Jurkat, Clone E6-1 (cell line): ENCODE data around the gene NCBP2L.

Experiments
- DNase-seq: peaks from one replicate; pipeline ENCODE4 v3.0.0-alpha.2; 2011; ENCODE audit warnings: low read depth, low spot score
- H3K4me3 ChIP-seq: 2 replicates; pipeline ENCODE4 v1.5.1; 2011; ENCODE audit warnings: mild to moderate bottlenecking, low read length, control low read depth, moderate library complexity

Gene NCBP2L

DNA sequence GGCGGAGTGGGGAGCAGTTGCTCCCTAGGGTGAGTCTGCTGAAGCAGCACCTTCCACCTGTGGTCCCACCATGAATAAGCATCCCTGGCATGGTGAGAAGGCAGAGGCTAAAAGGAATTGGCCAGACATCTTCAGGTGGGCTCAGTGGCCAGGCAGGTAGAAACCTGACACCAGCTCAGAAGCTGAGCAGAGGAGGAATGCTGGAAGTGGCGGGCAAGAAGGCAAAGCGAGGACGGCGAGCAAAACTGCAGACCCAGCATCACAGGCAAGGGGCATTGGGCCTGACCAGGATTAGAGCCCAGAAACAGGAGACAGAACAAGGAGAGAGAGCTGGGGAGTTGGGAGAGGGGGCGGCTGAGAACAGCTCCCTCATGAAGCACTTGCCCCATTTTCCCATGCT, 27.3 kb upstream of the NCBP2L start:
- no peak for DNase-seq
- H3K4me3 ChIP-seq: no peak overlapping the region

- H3K4me3 ChIP-seq: no peak overlapping the region
- no peak for DNase-seq
Measured at GRCh38 chrX:107750861-107751445, 26.6 kb upstream of the NCBP2L start.

DNA sequence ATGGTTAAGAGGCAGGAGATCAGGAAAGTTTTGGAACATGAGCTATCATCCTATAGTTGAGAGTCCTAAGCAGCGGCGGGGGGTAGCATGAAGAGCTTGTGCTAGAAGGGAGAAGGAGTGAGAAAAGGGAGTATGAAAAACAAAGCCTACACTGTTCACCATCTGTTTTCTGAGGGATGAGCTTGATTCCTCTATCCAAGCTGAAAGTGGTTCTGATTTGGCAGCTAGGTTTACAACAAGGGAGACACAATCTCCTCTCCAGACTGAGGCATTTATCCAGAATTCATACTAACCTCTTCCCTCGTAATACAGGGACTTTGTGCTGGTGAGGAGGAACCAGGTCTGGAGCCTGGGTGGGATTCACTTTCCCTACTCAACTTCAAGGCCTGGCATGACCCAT, 25.5 kb upstream of the NCBP2L start:
- DNase-seq: no peak
- H3K4me3 ChIP-seq: no peak overlapping the region

GRCh38 chrX:107752714-107753113, 24.8 kb upstream of the NCBP2L start:
- DNase-seq: no peak
- H3K4me3 ChIP-seq: no peak overlapping the region

DNA sequence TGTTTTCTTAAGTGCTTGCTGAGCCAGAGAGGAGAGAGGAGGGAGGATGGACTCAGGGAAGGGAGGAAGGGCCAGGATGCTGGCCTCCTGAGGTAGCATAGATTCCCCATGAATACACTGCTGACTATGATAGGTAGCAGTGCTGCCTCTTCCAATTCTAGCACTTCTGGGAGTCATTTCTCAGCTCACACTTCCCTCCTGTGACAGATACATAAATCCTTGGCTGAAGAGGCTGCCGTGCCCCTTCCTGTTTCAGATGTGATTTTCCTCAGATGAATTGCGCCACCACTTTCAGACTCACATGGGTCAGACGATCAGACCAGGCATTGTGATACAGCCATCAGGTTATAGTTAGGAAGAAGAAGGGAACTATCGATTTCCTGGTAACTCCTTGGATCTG, 24.3 kb upstream of the NCBP2L start:
- DNase-seq: no peak
- H3K4me3 ChIP-seq: no peak overlapping the region

DNA sequence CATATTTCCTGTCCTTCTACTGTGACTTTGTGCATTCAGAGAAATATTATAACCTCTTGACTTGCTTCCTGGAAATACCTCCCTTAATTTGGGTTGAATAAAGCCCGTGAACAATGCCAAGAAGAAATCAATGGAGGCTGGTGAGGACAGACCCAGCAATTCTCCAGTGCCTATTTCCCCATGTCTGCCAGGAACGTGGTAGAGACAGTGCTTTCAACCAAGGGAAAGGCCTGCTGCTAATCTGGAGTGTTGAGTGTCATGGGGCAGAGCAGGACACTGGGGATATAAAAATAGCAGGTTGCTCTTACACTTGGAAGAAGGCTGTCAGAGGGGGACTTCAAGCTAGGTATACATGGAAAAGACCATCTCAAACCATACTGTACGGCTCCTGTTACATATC, 21.8 kb upstream of the NCBP2L start:
- H3K4me3 ChIP-seq: no peak overlapping the region
- DNase-seq: no peak

- no peak overlapping the region for H3K4me3 ChIP-seq
- no peak for DNase-seq
Measured at GRCh38 chrX:107758231-107758766, 19.2 kb upstream of the NCBP2L start.

- no peak for DNase-seq
- H3K4me3 ChIP-seq: no peak overlapping the region
Measured at GRCh38 chrX:107760304-107761077, 17.0 kb upstream of the NCBP2L start.

DNA sequence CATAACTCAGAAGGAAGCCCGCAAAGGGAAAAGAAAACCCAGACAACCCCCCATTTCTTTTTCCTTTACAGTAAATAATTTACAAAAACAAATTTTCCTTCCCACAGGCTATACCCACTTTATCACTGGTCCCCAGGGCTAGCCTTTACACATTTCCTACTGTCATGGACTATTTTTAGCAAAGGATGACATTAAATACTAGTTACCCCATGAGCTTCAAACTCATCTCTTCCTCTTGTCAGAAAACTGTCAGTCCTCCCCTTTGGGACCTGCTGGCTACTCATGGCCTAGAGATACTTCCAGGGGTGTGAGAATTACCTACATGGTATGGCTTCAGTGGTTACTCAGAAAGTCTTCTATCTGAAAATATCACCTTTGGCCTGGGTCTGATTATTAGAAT, 13.9 kb upstream of the NCBP2L start:
- DNase-seq: no peak
- no peak overlapping the region for H3K4me3 ChIP-seq

DNA sequence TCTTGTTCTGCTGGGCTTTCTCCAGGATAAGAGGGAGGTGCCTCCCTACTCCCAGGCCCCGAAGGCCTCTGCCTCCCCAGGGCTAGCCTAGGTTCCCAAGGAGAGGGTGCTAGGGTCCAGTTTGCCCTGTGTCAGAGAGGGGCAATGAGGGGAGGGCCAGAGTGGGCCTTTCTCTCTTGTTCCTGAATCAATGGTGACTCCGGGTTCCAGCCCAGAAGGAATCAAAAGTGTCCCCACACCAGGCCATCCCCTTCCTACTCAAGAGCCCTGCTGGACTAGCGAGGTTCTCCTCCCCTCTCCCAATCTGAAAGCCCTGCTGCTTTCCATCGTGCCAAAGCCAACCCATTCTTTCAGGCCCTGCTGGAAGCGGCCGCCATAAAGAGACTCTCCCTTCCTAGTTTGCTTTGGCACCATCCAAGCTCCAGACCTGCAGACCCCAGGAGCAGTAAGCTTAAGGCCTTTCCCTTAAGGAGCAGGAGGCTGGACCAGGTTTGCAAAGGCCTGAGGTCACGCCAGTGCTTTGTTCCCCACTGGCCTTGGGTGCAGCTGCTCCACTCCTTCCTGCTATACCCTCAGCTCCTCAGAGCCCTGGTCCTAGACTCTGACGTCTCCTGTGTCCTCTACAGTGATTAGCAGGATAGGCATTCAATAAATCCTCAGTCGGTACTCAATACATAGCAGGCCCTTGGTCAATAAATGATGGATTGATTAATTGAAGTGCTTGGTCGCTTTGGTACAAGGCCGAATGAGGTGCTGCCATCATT, 12.5 kb upstream of the NCBP2L start:
- H3K4me3 ChIP-seq: no peak overlapping the region
- DNase-seq: no peak

- DNase-seq: no peak
- no peak overlapping the region for H3K4me3 ChIP-seq
Measured at GRCh38 chrX:107766470-107767150, 10.9 kb upstream of the NCBP2L start.

DNA sequence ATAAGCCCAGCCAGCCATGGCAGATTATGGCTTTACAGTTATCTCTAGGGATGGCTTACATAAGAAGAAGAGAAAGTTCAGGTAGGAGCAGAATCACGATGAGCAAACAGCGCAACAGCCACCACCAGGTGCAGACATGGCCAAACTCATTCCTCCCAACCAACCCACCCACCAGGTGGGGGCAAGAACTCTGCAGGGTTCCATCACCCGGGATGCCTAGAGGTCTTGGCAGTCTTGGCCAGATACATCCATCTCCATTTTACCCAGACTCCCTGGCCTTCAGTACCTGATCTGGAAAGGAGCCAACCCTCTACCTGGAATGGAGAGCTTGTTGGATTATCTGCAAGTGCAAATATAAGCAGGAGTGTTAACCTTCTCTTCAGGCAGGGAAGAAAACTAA, 9.5 kb upstream of the NCBP2L start:
- DNase-seq: no peak
- H3K4me3 ChIP-seq: no peak overlapping the region

DNA sequence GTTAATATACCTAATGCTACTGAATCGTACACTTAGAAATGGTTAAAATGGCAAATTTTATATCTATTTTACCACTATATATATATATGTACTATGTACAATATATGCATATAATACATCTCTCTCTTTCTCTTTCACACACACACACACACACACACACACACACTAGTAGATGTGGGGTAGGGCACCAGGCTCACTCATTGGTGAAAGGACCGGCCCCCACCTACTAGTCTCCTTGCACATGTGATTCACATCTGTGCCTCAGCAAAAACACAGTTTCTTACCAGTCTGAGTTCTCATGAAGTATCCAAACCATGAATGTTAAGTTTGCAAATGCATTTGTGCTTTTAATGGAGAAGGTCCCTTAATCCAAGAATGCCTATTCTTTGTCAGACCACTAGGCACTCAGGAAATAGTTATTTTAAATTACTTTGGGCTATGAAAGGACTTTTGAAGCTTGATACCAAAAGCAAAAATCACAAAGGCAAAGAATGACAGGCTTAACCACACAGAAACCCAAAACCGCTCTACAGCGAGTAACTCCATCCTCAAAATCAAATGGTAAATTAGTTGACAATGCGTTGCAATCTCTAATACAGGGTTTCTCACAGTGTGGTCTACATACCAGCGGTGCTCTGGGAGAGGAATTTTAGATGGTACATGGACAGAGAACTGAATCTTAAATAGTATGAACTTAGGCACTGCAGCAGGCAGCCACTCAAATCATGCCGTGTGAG, 7.8 kb upstream of the NCBP2L start:
- no peak for DNase-seq
- H3K4me3 ChIP-seq: no peak overlapping the region

- DNase-seq: no peak
- H3K4me3 ChIP-seq: no peak overlapping the region
Measured at GRCh38 chrX:107773206-107773605, 4.3 kb upstream of the NCBP2L start.

GRCh38 chrX:107773906-107774435, 3.6 kb upstream of the NCBP2L start:
- no peak overlapping the region for H3K4me3 ChIP-seq
- no peak for DNase-seq

DNA sequence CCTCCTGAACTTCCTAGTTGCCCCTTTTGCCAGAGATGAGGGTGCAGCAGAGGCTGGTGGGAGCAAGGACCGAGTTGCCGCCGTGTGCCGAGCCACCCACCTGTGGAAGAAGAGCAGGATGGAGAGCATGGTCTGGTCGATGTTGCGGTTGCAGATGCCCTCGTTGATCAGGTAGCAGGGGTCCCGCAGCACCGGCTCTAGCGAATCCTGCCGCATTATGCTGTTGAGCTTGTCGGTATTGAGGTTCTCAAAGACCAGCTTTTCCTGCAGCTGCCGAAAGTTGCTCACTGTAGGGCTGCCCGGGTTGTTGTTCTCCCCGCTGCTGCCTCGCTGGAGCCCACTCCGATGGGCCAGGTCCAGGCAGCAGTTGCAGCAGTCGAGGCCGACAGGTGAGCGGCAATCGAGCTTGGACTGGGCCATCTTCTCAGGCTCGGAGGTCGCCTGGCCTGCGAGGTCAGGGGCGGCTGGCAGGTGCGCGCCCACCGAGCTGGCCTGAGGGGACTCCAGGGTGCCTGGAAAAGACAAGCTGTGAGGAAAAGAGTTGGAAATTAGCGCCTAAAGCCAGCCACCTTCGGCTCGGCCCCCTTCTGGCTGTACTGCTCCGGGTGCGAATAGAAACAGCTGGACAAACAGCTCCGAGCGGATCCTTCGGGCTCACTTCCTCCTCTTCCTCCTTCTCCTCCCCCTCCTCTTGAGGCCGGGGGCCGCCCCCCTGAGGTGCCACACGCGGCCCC, 2.4 kb upstream of the NCBP2L start:
- no peak overlapping the region for H3K4me3 ChIP-seq
- DNase-seq: no peak

DNA sequence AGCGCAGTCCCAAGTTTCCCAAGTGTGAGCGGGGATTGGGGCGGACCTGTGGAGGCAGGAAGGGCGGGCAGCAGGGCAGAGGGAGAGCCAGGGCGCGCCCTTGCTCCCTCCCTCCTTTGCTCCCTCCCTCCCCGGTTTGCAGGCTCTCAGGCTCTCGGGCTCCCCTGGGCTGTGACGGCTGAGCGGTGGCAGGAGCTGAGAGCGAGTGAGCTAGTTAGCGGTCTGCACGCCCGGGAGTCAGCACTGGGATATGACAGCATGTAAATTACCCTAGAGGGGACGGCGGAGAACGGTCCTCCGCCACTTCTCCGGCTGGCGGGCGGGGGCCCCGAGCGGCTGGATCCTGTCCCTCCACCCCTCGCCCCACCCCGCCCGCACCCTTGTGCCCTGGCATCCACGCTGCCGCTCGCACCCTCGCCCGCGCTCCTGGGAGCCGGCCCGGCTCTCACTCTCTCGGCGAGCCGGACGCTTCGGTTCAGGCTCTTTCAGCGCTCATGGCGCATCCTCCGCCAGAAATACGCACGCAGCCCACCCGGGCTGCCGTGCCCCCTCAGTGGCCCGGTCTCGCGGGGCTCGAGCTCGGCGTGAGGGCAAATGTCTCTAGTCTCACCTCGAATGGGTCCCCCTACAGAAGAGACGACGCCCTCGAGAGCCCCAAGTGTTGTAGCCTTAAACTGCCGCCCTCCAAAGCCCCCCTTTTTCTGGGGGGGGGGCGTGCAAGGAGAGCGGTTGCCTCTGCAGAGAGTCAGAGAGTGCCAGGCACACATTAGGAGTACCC, 1.6 kb upstream of the NCBP2L start, which contains the start of gene TSC22D3:
Gene TSC22D3 (minus strand): TSS at position 54 of the 778 bp plus-strand sequence. CDS start 368 bp downstream, outside the sequence.
- DNase-seq: no peak
- H3K4me3 ChIP-seq: 0 out of 2 replicates have a peak within 1 kb of the TSS, but pooled peaks have one; percentile 3
